ENCODE results near the gene TAB2.

- no peak for TF ChIP-seq POLR2A (IDR thresholded peaks at IDR 0.05)
- no peak for TF ChIP-seq CTCF (IDR thresholded peaks at IDR 0.05 in 4 of 5, conservative IDR thresholded peaks at IDR 0.05 in 1 of 5)
Observed at GRCh38 chr6:149343501-149343900, 26.0 kb downstream of the TAB2 start.
